Panc1 (cell line): ENCODE data around the gene TDRD10. TPM values are rescaled to one million over a fixed set of nuclear protein-coding genes. Genes with fewer than 3 reads are reported as not detected.

Experiments used
- ATAC-seq: fragments of 200-7000 bp; cut with Tn5 transposase; 2 replicates; pipeline ENCODE4 v1.9.1; 2020; ENCODE audit warnings: mild to moderate bottlenecking, moderate library complexity
- BruUV-seq: library from RNA; stranded (reverse); fragments of 400-500 nt; replicated peaks from 2 replicates; lab custom pipeline; 2021; lab: Mats Ljungman, UMichigan
- CTCF ChIA-PET: fragments of 300-600 bp; sonication (Branson Sonifier 250); formaldehyde crosslinking; loops from one replicate; lab custom pipeline; 2022; ENCODE audit warnings: antibody characterized with exemption; lab: Charles Lee
- POLR2A ChIA-PET: fragments of 300-600 bp; sonication (Branson Sonifier 250); formaldehyde crosslinking; loops from one replicate; lab custom pipeline; 2022; ENCODE audit warnings: antibody characterized with exemption; lab: Charles Lee
- DNase-seq: peaks from one replicate; pipeline ENCODE4 v3.0.0-alpha.2; 2010; ENCODE audit warnings: low read depth, low spot score
- H3K27ac ChIP-seq: 2 replicates; pipeline ENCODE4 v1.5.1; 2011; ENCODE audit warnings: mild to moderate bottlenecking, low read length, inconsistent platforms
- H3K27me3 ChIP-seq: fragments of 200-500 bp; sonication (Bioruptor generic); 2 replicates; pipeline ENCODE4 v1.6.0; 2014; ENCODE audit warnings: low read length, inconsistent platforms; ENCODE audit not compliant: control insufficient read depth, insufficient read depth
- H3K36me3 ChIP-seq: fragments of 200-500 bp; sonication (Bioruptor generic); 2 replicates; pipeline ENCODE4 v1.5.1; 2014; ENCODE audit warnings: inconsistent platforms, mild to moderate bottlenecking, low read length, moderate library complexity; ENCODE audit not compliant: control insufficient read depth, insufficient read depth
- H3K4me1 ChIP-seq: 2 replicates; pipeline ENCODE4 v1.5.1; 2011; ENCODE audit warnings: inconsistent platforms, mild to moderate bottlenecking, low read length, moderate library complexity; ENCODE audit not compliant: control insufficient read depth, insufficient read depth
- H3K4me3 ChIP-seq, 2 experiments: 2 replicates each; pipeline ENCODE4 v1.5.1; 2011 to 2012; ENCODE audit warnings: low read depth in 2 of 2, low read length in 2 of 2, mild to moderate bottlenecking in 2 of 2, inconsistent platforms in 1 of 2, moderate library complexity in 1 of 2
- H3K9me3 ChIP-seq: fragments of 200-500 bp; sonication (Bioruptor generic); 2 replicates; pipeline ENCODE4 v1.5.1; 2014; ENCODE audit warnings: low read depth, mild to moderate bottlenecking, inconsistent platforms, low read length, moderate library complexity; ENCODE audit not compliant: control insufficient read depth, insufficient read depth
- POLR2AphosphoS5 ChIP-seq: IDR thresholded peaks from 2 replicates; pipeline ENCODE4 v1.6.1; 2012; ENCODE audit warnings: mild to moderate bottlenecking, low read depth, low read length, moderate library complexity
- SIN3A ChIP-seq: IDR thresholded peaks from 2 replicates; pipeline ENCODE4 v1.6.1; 2012; ENCODE audit warnings: low read depth, mild to moderate bottlenecking, low read length, moderate library complexity, borderline replicate concordance; ENCODE audit not compliant: insufficient read depth
- TCF7L2 ChIP-seq: IDR thresholded peaks from 2 replicates; pipeline ENCODE4 v1.6.1; 2011; ENCODE audit warnings: mild to moderate bottlenecking, low read depth, low read length, inconsistent platforms
- in situ Hi-C: cut with HindIII; loops from 2 replicates; pipeline ENCODE4 v1.10.0; 2016; ENCODE audit warnings: low sequenced_read_pairs, low pct_unique_long_range_greater_than_20kb
- intact Hi-C: fragments of 100-400 bp; cut with micrococcal nuclease; formaldehyde crosslinking; loops from one replicate; pipeline ENCODE4 v1.10.0; 2022; ENCODE audit not compliant: unreplicated experiment
- total RNA-seq: library from RNA; stranded (reverse); gene quantifications from one replicate; pipeline ENCODE4 v1.2.1, GENCODE V29; 2021; ENCODE audit not compliant: unreplicated experiment
- TF ChIP-seq, protein P1 (sequence below), 2 experiments: IDR thresholded peaks; 2 replicates each; pipeline ENCODE4 v1.6.1; 2011 to 2012; ENCODE audit warnings: low read depth in 2 of 2, control low read depth in 1 of 2, low read length in 1 of 2, mild to moderate bottlenecking in 1 of 2, moderate library complexity in 1 of 2; ENCODE audit not compliant: insufficient read depth in 1 of 2
- TF ChIP-seq, protein P2 (sequence below): fragments of 450-650 bp; IDR thresholded peaks from 2 replicates; pipeline ENCODE4 v1.5.1; 2017; ENCODE audit warnings: mild to moderate bottlenecking

Gene TDRD10
- total RNA-seq, 1 experiment from 2014 or later: not detected

DNA sequence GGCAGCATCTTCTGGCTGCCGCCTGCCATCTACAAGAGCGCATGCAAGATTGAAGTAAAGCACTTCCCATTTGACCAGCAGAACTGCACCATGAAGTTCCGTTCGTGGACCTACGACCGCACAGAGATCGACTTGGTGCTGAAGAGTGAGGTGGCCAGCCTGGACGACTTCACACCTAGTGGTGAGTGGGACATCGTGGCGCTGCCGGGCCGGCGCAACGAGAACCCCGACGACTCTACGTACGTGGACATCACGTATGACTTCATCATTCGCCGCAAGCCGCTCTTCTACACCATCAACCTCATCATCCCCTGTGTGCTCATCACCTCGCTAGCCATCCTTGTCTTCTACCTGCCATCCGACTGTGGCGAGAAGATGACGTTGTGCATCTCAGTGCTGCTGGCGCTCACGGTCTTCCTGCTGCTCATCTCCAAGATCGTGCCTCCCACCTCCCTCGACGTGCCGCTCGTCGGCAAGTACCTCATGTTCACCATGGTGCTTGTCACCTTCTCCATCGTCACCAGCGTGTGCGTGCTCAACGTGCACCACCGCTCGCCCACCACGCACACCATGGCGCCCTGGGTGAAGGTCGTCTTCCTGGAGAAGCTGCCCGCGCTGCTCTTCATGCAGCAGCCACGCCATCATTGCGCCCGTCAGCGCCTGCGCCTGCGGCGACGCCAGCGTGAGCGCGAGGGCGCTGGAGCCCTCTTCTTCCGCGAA lies 69.4 kb downstream of the TDRD10 start:
- ATAC-seq: no peak
- no peaks in the 10 kb centered on the region for H3K36me3 ChIP-seq
- H3K27me3 ChIP-seq: peaks cover 15% of the 10 kb centered on the region
- H3K27ac ChIP-seq: no peak overlapping the region
- in situ Hi-C loops: no loop called here
- intact Hi-C loops: no loop called here
- ChIA-PET POLR2A (no interaction called here), CTCF (no interaction called here)
- H3K4me1 ChIP-seq: no peaks in the 10 kb centered on the region
- TF ChIP-seq TCF7L2: no peak
- TF ChIP-seq, protein P1, sequence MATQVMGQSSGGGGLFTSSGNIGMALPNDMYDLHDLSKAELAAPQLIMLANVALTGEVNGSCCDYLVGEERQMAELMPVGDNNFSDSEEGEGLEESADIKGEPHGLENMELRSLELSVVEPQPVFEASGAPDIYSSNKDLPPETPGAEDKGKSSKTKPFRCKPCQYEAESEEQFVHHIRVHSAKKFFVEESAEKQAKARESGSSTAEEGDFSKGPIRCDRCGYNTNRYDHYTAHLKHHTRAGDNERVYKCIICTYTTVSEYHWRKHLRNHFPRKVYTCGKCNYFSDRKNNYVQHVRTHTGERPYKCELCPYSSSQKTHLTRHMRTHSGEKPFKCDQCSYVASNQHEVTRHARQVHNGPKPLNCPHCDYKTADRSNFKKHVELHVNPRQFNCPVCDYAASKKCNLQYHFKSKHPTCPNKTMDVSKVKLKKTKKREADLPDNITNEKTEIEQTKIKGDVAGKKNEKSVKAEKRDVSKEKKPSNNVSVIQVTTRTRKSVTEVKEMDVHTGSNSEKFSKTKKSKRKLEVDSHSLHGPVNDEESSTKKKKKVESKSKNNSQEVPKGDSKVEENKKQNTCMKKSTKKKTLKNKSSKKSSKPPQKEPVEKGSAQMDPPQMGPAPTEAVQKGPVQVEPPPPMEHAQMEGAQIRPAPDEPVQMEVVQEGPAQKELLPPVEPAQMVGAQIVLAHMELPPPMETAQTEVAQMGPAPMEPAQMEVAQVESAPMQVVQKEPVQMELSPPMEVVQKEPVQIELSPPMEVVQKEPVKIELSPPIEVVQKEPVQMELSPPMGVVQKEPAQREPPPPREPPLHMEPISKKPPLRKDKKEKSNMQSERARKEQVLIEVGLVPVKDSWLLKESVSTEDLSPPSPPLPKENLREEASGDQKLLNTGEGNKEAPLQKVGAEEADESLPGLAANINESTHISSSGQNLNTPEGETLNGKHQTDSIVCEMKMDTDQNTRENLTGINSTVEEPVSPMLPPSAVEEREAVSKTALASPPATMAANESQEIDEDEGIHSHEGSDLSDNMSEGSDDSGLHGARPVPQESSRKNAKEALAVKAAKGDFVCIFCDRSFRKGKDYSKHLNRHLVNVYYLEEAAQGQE (IDR thresholded peaks at IDR 0.05; ENCODE audit: insufficient read depth in 1 of 2, low read depth in 2 of 2, low read length in 1 of 2): no peak
- TF ChIP-seq, protein P2, sequence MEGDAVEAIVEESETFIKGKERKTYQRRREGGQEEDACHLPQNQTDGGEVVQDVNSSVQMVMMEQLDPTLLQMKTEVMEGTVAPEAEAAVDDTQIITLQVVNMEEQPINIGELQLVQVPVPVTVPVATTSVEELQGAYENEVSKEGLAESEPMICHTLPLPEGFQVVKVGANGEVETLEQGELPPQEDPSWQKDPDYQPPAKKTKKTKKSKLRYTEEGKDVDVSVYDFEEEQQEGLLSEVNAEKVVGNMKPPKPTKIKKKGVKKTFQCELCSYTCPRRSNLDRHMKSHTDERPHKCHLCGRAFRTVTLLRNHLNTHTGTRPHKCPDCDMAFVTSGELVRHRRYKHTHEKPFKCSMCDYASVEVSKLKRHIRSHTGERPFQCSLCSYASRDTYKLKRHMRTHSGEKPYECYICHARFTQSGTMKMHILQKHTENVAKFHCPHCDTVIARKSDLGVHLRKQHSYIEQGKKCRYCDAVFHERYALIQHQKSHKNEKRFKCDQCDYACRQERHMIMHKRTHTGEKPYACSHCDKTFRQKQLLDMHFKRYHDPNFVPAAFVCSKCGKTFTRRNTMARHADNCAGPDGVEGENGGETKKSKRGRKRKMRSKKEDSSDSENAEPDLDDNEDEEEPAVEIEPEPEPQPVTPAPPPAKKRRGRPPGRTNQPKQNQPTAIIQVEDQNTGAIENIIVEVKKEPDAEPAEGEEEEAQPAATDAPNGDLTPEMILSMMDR: no peak
- no peak for TF ChIP-seq SIN3A
- no peak for TF ChIP-seq POLR2AphosphoS5
- no peak overlapping the region for H3K4me3 ChIP-seq
- no peak for DNase-seq
- no TSS peak for BruUV-seq
- no peaks in the 10 kb centered on the region for H3K9me3 ChIP-seq

DNA sequence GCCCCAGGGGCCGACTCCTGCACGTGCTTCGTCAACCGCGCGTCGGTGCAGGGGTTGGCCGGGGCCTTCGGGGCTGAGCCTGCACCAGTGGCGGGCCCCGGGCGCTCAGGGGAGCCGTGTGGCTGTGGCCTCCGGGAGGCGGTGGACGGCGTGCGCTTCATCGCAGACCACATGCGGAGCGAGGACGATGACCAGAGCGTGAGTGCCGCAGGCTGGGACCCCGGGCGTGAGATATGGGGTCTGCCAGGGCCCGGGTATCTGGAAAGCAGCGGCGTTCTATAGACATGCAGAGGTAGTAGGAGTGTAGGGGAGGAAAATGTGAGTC lies 69.9 kb downstream of the TDRD10 start:
- TF ChIP-seq, protein P1 (IDR thresholded peaks at IDR 0.05; ENCODE audit: insufficient read depth in 1 of 2, low read depth in 2 of 2, low read length in 1 of 2): no peak
- no peak for TF ChIP-seq TCF7L2
- no peak for TF ChIP-seq SIN3A
- TF ChIP-seq, protein P2: no peak
- no peak for TF ChIP-seq POLR2AphosphoS5
- intact Hi-C loops: no loop called here
- ChIA-PET CTCF (no interaction called here), POLR2A (no interaction called here)
- no TSS peak for BruUV-seq
- DNase-seq (no peak), ATAC-seq (no peak)
- Histone ChIP-seq H3K4me1 (no peaks in the 10 kb centered on the region), H3K9me3 (no peaks in the 10 kb centered on the region), H3K27ac (no peak overlapping the region), H3K36me3 (no peaks in the 10 kb centered on the region), H3K4me3 (no peak overlapping the region), H3K27me3 (peaks cover 10% of the 10 kb centered on the region)
- in situ Hi-C loops: no loop called here
